GM19455 (cell line): ENCODE data around the gene DUSP22.
"Not testable (repeated sequence)": the region's sequence is repeated elsewhere in the genome, so short reads cannot be mapped to it uniquely, and the experiment has no call there.

Experiments
- ATAC-seq: cut with Tn5 transposase; IDR thresholded peaks from one replicate; pipeline ENCODE4 v1.9.1; 2021; ENCODE audit not compliant: unreplicated experiment

Gene DUSP22

GRCh38 chr6:322940-323729 is 30.8 kb downstream of the DUSP22 start:
- ATAC-seq, result no peak

GRCh38 chr6:323730-324088 is 31.4 kb downstream of the DUSP22 start:
- no peak for ATAC-seq

- ATAC-seq, result no peak
These were observed 31.9 kb downstream of the DUSP22 start for GRCh38 chr6:324116-324728.

- ATAC-seq, result no peak
These were observed 32.4 kb downstream of the DUSP22 start for GRCh38 chr6:324729-325125.

- ATAC-seq, result not testable (repeated sequence)
These were observed 33.0 kb downstream of the DUSP22 start for GRCh38 chr6:325161-325860.

GRCh38 chr6:326066-326465 is 33.8 kb downstream of the DUSP22 start:
- ATAC-seq, result not testable (repeated sequence)

GRCh38 chr6:326896-327537 is 34.7 kb downstream of the DUSP22 start:
- ATAC-seq, result no peak

- ATAC-seq, result peak; percentile 0
These were observed 35.3 kb downstream of the DUSP22 start for GRCh38 chr6:327538-328116.

- peak; percentile 74 for ATAC-seq
These were observed 35.9 kb downstream of the DUSP22 start for GRCh38 chr6:328136-328670.

- no peak for ATAC-seq
These were observed 36.6 kb downstream of the DUSP22 start for GRCh38 chr6:328924-329323.

GRCh38 chr6:329888-330691 is 37.8 kb downstream of the DUSP22 start:
- ATAC-seq, result no peak

GRCh38 chr6:330948-331347 is 38.7 kb downstream of the DUSP22 start:
- ATAC-seq, result no peak

GRCh38 chr6:331622-332521 is 39.6 kb downstream of the DUSP22 start:
- ATAC-seq, result peak; percentile 34

- ATAC-seq, result no peak
These were observed 40.4 kb downstream of the DUSP22 start for GRCh38 chr6:332671-333070.

- ATAC-seq, result no peak
These were observed 41.2 kb downstream of the DUSP22 start for GRCh38 chr6:333379-334002.

- no peak for ATAC-seq
These were observed 42.5 kb downstream of the DUSP22 start for GRCh38 chr6:334536-335510.

GRCh38 chr6:335572-335971 is 43.3 kb downstream of the DUSP22 start:
- no peak for ATAC-seq
